GM21576 (cell line): ENCODE data around the gene TTR.

Experiments used
- ATAC-seq: cut with Tn5 transposase; IDR thresholded peaks from one replicate; pipeline ENCODE4 v1.9.1; 2021; ENCODE audit warnings: mild to moderate bottlenecking, moderate library complexity; ENCODE audit not compliant: unreplicated experiment

TTR gene

DNA sequence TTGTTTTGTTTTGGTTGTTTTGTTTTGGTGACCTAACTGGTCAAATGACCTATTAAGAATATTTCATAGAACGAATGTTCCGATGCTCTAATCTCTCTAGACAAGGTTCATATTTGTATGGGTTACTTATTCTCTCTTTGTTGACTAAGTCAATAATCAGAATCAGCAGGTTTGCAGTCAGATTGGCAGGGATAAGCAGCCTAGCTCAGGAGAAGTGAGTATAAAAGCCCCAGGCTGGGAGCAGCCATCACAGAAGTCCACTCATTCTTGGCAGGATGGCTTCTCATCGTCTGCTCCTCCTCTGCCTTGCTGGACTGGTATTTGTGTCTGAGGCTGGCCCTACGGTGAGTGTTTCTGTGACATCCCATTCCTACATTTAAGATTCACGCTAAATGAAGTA is at the start of gene TTR:
Gene TTR, plus strand, starts transcription at position 250 of the 400 bp plus-strand sequence. Its CDS starts 26 bp downstream, at position 276.
- ATAC-seq = no peak

DNA sequence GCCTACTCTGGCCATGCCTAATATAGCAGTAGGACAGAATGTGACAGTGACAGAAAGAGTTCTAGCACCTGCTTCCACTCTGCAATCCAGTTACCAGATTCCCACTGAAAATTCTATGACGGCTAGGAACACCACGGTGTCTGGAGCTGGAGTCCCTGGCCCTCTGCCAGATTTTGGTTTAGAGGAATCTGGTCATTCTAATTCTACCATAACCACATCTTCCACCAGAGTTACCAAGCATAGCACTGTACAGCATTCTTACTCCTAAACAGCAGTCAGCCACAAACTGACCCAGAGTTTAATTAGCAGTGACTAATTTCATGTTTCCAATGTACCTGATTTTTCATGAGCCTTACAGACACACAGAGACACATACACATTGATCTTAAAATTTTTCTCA is 45.2 kb upstream of the TTR start:
- ATAC-seq = no peak

DNA sequence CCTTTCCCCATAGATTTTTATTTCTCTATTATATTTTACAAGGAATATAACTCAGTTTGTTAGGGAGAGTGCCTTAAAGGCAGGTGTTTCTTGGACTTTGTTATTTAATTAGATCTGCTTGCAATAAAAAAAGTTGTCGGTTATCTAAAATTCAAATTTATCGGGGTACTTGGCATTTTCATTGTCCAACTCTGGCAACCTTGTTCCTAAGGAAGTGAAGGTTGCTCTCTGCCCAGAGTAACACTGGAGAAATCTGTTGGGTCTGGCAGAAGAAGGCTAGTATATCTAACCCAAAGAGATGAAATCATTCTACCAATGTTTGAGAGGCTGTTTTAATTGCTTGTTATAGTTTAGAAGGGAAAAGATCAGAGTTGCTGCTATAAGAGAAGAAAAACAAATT is 42.8 kb upstream of the TTR start:
- no peak for ATAC-seq

DNA sequence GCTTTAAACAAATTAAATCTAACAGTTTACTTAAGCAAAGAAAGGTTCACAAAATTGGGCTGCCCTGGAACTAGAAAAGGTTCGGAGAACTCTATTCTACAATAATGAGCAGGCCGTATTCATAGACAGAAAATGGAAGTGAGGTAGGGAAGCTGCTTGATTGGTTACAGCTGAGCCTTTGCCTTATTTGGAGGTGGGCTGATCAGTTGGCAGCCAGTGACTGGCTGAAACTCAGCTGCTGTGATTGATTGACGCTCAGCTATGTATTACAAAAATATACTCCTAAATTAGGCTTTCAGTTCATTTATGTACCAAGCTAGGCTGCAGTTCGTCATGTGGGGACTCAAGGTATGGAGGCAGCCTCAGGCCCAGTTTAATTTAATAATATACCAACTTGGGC is 42.3 kb upstream of the TTR start:
- ATAC-seq = no peak

DNA sequence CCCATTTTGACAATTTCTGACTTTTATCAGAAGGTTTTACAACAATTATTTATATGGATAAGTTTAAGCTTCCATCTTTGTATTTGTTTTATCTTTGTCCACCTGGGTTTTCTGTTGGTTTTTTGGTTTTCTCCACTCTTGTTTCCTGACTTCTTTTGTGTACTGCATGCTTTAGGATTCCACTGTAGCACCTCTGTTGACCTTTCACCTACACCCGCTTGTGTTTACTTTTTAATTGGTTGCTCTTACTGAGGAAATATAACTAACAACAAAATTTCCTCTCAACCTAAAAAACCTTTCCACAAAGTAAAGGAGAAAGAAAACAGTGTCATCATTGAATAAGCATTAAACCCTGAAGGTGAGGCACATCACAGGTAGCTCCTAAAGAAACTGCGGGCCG is 39.8 kb upstream of the TTR start:
- ATAC-seq = no peak

DNA sequence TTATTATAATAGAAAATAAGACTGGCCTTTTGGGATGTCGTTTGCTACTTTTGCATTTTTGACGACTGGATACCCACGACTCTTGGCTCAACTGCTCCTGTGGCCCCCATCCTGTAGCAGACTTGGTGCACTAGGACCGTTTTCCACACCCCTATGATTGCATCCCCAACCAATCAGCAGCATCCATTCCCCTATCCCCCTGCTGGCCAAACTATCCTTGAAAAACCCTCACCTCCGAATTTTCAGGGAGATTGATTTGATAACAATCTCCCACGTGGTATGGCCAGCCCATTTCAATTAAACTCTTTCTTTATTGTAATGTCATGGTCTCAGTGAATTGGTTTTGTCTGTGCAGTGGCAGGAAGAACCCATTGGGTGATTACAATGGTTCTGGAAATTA is 37.9 kb upstream of the TTR start:
- no peak for ATAC-seq

DNA sequence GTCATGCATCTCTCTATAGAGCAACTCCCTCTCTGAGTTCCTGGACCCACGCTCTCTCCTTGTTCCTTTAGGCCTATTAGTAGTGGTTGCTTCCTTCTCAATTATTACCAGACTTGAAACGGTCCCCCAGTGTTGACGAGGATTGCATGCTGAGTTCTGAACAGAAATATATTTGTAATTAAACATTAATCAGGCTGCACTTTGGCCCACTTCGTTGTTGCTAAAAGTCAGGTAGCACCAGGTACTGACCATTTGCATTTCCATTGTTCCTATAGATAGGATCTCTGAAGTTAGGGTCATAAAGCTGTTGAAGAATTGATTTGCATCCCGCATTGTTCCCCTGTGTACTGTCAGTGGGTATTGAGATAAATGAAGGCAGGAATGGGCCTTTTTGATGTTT is 36.9 kb upstream of the TTR start:
- no peak for ATAC-seq

DNA sequence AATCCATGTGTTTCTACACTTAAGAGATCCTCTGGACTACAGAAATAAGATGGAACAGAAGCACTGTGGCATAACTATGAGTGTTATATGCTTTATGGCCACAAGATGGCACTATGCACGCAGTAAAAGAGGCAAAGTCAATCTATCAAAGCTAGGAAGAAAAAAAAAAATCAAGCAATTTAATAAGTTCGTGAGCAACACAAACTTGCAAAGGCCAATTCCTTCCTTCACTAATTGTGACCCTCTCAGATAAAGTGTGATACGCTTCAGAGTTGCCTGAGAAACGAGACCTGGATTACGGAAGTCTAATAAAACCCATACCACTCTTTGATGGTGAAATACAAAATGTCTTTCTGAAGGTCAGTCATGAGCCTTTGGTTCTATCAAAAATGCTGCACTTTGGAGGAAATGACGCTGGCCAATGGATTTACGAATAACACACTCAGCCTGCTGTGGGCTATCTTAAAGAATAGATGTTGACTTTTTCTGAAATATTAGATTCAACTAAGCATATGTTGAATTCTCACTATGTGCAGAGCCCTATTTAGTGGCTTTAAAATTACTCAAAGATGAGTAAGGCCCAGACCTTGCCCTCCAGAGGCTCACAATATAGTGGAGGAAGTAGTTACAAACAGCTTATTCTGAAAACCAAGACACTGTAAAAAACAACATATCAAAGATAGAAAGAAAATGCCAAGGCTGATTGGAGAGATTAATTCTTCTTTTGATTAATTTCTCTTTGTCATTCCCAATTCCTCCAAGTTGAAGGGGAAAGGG is 35.5 kb upstream of the TTR start:
- peak; percentile 74 for ATAC-seq

DNA sequence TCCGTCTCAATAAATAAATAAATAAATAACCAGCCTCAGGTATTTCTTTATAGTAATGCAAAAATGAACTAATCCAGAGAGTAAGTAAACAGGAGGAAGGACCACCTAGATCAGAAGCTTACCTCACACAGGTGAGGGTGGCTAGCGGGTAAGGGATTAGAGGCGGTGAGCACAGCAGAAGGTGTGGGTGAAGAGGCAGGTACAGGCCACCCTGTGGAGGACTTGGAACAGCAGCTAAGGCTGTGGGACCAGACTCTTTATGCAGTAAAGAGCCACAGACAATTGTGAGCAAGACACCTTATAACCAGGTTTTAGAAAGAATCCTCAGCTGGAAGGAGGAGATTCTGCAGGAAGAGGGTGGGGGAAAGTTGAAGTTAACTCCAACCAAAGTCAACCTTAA is 34.2 kb upstream of the TTR start:
- no peak for ATAC-seq

DNA sequence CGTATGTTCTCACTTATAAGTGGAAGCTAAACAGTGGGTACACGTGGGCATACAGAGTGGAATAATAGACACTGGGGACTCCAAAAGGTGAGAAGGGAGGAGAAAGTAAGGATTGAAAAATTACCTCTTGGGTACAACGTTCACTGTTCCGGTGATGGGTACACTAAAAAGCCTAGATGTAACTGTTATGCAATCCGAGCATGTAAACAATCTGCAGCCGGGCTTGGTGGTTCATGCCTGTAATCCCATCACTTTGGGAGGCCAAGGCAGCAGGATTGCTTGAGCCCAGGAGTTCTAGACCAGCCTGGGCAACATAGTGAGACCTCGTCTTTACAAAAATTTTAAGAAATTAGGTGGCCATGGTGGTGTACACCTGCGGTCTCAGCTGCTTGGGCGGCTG is 33.1 kb upstream of the TTR start:
- ATAC-seq = no peak

DNA sequence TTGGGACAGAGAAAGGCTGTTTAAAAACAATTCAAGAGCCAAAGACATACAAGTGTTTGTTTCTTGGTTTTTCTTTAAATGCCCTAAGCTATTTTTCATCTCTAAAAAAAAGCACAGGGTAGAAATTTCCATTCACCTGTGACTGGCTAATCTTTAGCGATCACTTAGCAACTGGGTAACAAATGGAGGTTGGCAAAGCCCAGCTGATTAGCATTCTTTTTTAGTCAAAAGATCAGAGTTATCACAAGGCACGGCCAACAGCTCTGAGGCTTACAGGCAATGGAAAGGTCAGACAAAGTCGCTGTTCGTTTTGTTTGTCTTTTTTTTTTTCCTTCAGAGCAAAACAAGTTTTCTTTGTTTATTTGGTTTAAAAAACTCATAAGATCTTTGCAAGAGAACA is 29.0 kb upstream of the TTR start:
- no peak for ATAC-seq

DNA sequence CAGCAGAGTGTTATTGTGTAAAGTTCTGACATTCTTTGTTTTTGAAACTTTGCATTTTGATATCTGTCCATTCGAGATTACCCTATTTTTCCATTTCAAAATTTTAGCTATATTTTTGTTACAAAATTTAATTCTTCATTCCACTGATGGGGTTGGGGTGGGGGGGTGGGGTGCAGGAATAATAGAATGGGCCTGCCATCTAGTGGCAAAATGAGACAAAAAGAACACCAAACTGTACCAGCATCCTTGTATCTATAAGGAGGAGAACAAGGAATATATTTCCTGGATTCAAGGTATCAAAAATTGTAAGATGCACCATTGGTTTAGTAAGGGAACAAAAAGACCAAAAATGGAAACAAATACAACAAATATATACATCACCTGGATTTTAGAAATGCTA is 27.9 kb upstream of the TTR start:
- no peak for ATAC-seq

DNA sequence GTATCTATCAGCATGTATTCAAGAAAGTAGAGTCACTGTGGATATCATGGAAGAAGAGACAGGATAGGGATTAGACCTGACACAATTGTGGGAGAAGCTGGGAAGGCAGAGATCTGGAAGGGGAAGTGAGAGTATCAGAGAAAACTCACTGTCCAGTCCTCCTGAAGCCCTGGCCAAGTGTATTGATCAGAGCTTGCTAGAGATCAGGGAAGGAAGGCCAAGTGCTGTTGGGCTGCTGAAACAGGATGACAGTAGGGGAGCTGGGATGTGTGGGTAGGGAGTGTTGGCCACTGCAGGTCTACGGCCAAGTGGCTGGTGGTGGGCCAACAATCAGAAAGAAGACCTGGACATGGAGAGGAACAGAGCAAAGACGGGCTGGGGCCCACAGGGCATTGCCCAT is 26.3 kb upstream of the TTR start:
- ATAC-seq = no peak

DNA sequence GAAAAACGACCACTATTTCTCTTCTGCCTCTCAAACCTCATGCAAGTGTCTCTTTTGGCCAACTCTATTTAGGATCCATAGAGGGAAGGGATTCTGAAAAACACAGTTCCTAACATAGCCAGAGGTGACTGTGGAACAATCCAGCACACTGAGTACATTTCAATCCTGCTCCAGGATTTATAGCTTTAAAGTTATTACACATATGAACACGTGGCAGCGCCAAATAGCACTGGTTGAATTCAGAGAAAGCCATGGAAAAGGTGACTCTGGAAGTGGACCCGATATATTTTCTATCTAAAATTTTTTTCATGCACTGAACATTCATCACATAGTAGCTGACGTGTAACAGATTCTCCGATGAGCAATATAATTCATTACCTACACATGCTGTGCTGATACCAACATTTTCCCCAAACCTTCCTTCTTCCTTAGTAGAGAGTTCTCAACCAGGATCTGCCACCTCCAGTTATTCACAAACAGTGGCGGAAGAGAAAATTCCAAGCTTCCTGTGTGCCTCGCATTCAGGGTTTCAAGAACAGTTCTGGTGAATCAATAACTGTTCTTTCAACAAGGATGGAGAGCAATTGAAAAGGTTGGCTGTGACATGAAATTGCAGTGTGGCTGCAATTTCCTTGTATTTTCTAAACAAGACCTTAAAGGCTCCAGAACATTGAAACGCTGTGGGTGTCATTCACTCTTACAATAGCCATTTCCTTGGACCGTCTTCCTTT is 25.7 kb upstream of the TTR start:
- ATAC-seq = no peak

DNA sequence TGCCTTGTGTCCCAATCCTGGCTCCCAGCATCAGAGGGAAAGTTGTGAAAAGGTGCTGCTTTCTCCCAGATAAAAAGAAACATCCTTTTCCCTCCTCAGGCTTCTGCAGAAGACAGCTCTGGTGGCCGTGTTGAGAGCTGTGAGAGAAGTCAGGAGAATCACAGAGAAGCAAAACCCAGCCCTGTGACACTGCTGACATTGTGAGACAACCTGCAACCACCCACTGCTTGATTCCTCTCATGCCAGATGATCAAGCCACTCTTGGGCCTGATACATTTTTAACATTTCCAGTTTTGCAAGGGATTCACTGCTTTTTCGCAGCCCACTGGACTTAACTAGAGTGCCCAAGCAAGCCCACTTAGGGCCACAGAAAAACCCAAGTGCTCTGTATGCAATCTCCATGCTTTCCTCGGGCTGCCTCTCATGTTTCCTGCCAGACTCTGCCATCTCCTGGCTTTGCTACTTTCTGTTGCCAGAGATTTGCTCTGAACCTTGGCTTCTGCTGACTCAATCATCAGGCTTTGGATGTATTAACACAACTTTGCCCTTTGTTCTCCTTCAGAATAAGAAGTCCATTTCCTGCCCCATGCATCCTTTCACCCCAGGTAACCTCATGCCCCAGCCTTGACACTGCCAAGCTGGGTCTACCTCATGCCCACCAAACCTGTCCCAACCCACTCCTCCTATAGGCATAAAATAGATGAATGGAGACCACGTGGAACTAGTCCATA is 24.9 kb upstream of the TTR start:
- no peak for ATAC-seq

DNA sequence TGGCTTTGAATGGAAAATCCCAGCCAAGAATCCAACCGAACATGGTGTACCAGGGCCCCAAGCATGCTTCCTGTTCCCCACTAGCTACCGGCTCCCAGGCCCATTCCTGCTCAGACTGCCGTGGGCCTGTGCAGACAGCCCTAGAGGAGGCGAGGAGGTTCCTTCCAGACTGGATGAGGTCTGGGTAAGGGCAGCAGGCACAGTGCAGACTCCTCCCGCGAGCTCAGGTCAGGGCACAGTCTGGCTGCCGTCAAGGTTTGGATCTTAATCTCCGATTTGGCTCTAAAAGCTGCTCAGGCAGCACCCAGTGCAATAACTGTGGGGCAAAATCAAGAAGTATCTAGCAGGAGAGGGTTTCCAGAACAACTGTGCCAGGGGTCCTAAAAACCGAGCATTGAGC is 19.3 kb upstream of the TTR start:
- ATAC-seq = no peak

DNA sequence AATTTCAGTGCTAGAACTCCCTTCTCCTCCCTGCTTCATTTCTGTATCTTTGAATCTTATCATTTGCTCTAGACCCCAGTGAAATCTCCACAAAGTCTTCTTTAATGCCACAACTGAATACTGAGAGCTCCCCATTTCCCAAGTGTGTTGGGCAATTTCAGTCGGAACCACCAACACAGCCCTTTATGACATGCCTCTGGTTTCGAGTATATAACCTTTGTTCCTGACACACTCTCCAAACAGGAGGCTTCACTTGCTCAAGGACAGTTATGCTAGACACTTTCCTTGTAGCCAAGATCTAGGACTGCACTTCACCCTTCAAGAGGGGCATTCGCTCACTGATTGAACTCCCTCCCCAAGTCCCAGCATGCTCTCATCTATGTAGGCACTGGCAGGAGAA is 18.6 kb upstream of the TTR start:
- no peak for ATAC-seq

DNA sequence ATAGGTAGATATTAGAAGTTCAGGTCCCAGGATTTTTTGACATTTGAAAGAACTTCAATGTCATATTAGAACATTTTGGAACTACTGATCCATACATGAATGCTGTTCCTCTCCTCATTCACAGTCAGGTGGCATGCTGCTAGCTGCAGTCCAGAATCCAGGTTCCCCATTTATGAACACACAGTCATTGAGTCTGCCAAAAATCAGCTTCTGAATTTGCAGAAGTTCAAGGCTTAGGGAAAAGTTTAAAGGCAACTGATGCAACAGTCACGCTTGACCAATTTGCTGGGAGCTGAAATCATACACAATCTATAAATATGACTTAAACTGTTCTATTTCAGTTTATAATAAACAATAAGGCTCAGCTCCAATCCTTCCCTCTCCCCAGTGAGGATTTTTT is 17.3 kb upstream of the TTR start:
- ATAC-seq = no peak

DNA sequence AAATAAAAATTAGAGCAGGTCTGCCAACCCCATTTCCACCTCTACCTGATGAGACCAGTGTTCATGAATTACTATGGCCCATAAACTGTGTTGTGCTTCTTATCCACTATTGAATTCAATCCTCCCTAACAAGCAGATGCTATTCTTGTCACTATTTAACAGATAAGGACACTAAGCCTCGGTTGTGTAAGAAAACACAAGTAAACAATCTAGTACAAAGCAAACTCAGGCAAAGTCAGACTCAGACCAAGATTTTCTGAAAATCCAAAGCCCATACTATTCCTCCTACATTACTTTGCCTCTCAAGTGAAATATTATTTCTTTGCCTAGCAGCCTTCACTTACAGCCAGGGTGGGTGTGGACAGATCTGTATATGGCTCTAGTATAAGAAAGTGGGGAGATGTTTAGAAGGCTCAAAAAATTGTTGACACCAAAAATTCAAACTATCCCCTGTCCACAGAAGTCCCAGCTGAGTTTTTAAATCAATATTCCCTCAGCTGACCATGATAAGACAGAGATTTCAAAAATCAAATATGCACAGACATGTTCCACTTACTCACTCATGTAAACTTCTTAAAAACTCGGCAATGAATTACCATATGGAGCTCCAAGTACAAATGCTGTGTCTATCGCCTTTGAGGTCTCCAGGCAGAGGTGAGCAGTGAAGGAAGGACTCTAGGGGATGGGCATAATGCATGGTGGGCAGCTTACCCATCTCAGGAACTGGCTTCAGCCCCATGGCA is 16.0 kb upstream of the TTR start:
- no peak for ATAC-seq

DNA sequence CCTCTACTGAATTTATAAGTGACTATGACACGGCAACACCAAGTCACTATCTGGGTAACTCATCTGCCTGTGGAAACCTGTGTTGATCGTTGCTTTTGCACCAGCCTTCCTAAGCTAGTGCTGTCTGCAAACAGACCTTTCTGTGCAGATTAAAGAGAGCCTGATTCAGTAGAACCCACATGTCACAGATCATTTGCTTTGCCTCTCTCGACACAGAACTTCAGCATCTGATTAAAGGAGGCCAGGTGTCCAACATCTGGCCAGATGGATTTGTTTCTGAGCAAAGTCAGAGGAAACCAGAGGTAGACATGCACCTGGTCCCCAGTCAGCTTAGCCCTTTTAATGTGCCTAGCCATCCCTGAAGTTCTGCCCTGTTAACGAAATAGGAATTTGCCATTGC is 15.0 kb upstream of the TTR start:
- ATAC-seq = no peak

DNA sequence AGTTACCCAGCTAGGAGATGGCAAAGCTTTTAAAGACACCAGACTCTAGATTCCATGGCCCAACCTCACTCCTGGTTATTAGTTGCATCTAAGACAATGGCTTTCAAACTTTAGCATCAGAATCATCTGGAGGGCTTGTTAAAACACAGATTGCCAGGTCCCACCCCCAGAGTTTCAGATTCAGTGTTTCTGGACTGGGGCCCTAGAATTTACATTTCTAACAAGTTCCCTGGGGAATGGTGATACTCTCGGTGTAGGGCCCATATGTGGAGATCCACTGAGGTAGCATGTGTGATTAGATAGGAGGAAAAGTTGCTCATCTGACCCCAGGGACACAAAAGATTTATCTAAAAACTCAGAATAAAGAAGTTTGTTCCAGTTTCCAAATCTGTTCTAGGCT is 14.5 kb upstream of the TTR start:
- no peak for ATAC-seq
